Lower leg skin (tissue), 3 donors: ENCODE data around the gene BEST4.

Source experiments
- POLR2A ChIP-seq, 2 donors: fragments of 450-650 bp; IDR thresholded peaks; one replicate each; pipeline ENCODE4 v1.6.1; 2016 to 2017; ENCODE audit warnings: antibody characterized with exemption in 2 of 2, mild to moderate bottlenecking in 1 of 2, moderate library complexity in 1 of 2
- TF ChIP-seq, protein P1 (sequence below), 3 donors: fragments of 450-650 bp; IDR thresholded peaks; one replicate each; pipeline ENCODE4 v1.5.1; 2016; ENCODE audit warnings: antibody characterized with exemption in 3 of 3, mild to moderate bottlenecking in 3 of 3, moderate library complexity in 2 of 3

- no peak for TF ChIP-seq POLR2A (IDR thresholded peaks at IDR 0.05)
- TF ChIP-seq, protein P1, sequence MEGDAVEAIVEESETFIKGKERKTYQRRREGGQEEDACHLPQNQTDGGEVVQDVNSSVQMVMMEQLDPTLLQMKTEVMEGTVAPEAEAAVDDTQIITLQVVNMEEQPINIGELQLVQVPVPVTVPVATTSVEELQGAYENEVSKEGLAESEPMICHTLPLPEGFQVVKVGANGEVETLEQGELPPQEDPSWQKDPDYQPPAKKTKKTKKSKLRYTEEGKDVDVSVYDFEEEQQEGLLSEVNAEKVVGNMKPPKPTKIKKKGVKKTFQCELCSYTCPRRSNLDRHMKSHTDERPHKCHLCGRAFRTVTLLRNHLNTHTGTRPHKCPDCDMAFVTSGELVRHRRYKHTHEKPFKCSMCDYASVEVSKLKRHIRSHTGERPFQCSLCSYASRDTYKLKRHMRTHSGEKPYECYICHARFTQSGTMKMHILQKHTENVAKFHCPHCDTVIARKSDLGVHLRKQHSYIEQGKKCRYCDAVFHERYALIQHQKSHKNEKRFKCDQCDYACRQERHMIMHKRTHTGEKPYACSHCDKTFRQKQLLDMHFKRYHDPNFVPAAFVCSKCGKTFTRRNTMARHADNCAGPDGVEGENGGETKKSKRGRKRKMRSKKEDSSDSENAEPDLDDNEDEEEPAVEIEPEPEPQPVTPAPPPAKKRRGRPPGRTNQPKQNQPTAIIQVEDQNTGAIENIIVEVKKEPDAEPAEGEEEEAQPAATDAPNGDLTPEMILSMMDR (IDR thresholded peaks at IDR 0.05): no peak
Measured at GRCh38 chr1:44733784-44734183, 54.2 kb downstream of the BEST4 start.
